HG03095 (cell line): ENCODE results near the gene ZNF71.
A peak's percentile ranks its signal among the peaks of the same experiment; 100 is the strongest.

Experiments
- ATAC-seq: cut with Tn5 transposase; IDR thresholded peaks from one replicate; pipeline ENCODE4 v1.9.1; 2021; ENCODE audit warnings: moderate library complexity; ENCODE audit not compliant: unreplicated experiment

The ZNF71 gene

GRCh38 chr19:56594783-56595547 is at the start of gene ZNF71:
Gene ZNF71, plus strand, starts transcription at chr19:56595302. Its CDS starts 6,257 bp downstream, at chr19:56601559.
- peak; percentile 91 for ATAC-seq

GRCh38 chr19:56547535-56547934 is 47.6 kb upstream of the ZNF71 start:
- ATAC-seq: no peak

DNA sequence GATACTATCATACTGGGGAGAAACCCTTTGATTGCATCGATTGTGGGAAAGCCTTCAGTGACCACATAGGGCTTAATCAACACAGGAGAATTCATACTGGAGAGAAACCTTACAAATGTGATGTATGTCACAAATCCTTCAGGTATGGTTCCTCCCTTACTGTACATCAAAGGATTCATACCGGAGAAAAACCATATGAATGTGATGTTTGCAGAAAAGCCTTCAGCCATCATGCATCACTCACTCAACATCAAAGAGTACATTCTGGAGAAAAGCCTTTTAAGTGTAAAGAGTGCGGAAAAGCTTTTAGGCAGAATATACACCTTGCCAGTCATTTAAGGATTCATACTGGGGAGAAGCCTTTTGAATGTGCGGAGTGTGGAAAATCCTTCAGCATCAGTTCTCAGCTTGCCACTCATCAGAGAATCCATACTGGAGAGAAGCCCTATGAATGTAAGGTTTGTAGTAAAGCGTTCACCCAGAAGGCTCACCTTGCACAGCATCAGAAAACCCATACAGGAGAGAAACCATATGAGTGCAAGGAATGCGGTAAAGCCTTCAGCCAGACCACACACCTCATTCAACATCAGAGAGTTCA is 40.7 kb upstream of the ZNF71 start:
- no peak for ATAC-seq

DNA sequence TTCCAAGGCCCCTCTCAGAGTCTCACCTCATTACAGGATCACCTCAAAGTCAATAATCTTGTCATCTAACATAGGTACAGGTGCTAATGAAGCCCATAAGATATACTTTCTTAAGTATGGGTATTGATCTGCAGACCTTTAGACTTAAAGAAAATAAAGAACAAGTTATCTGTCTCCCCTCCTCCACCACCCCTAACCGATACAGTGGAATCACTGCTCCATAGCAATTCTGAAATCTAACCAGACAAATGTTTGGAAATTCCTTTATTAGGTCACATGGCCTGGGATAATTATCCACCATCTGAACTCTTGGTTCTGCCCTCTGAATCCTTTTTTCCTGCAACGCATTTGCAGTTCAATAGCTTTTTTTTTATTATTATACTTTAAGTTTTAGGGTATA is 32.3 kb upstream of the ZNF71 start:
- no peak for ATAC-seq

DNA sequence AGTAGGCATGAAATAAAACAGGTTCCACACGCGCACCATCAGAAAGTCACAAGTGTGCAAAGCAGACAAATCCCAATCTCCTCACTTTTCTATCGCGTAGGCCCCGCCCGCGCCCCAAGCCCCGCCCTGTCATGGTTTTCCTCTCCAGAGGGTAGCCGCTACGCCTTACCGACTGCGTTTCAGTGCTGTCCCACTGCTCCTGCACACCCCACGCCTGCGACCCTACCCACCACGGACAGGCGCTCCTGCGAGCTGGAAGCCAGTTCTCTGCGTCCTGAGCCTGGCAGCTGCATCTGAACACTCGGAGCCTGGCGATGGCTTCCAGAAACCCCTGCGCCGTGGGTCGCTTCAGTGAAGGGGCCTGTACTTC is 28.2 kb upstream of the ZNF71 start:
- peak; percentile 33 for ATAC-seq

- peak; percentile 96 for ATAC-seq
These were observed 27.6 kb upstream of the ZNF71 start, which contains the start of gene ZNF470 for GRCh38 chr19:56567274-56568120. Gene ZNF470, plus strand, starts transcription at chr19:56567468. Its CDS starts 2,844 bp downstream, at chr19:56570312.

- ATAC-seq: no peak
These were observed 22.5 kb upstream of the ZNF71 start for GRCh38 chr19:56572589-56572988.

- no peak for ATAC-seq
These were observed 21.2 kb upstream of the ZNF71 start for GRCh38 chr19:56573914-56574313.

DNA sequence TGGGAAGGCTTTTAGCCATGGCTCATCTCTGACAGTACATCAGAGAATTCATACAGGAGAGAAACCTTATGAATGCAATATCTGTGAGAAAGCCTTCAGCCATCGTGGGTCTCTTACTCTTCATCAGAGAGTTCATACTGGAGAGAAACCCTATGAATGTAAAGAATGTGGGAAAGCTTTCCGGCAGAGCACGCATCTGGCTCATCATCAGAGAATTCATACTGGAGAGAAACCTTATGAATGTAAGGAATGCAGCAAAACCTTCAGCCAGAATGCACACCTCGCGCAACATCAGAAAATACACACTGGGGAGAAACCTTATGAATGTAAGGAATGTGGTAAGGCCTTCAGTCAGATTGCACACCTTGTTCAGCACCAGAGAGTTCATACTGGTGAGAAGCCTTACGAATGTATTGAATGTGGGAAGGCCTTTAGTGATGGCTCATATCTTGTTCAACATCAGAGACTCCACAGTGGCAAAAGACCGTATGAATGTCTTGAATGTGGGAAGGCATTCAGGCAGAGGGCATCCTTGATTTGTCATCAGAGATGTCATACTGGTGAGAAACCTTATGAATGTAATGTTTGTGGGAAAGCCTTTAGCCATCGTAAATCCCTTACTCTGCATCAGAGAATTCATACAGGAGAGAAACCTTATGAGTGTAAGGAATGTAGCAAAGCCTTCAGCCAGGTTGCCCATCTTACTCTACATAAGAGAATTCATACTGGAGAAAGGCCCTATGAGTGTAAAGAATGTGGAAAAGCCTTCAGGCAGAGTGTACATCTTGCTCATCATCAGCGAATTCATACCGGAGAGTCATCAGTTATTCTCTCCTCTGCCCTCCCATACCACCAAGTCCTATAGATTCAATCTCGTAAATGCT is 17.1 kb upstream of the ZNF71 start:
- no peak for ATAC-seq

DNA sequence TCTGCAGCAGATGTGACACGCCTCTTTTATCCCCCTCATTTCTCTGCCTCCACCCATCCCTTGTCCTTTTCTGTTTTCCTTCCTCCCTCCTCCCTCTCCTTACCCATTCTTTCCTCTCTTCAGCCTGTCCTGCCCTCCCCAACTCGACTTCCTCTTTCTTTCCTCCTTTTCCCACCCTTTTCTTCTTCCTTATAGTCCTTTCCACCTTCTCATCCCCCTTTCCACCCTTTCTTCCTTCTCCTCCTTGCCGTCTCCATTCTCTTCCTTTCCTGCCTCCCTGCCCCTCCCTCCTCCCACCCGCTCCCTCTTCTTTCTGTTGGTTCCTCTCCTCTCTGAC is 688 bp upstream of the ZNF71 start:
- no peak for ATAC-seq

DNA sequence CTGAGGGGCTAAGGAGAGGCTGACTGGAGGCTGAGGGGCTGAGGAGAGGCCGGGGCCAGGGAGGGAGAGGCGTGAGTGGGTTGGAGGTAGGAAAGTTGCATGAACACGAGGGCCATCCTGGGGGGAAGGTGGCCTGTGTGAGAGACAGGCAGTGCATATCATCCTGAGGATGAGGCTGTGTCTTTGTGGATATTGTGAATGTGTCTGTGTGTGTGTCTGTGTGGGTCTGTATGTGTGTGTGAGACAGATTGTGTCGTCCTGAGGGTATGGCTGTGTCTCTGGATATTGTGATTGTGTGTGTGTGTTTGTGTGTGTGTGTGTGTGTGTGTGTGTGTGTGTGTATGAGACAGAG is 422 bp downstream of the ZNF71 start:
- ATAC-seq: no peak

- no peak for ATAC-seq
These were observed 1.6 kb downstream of the ZNF71 start for GRCh38 chr19:56596676-56597075.

DNA sequence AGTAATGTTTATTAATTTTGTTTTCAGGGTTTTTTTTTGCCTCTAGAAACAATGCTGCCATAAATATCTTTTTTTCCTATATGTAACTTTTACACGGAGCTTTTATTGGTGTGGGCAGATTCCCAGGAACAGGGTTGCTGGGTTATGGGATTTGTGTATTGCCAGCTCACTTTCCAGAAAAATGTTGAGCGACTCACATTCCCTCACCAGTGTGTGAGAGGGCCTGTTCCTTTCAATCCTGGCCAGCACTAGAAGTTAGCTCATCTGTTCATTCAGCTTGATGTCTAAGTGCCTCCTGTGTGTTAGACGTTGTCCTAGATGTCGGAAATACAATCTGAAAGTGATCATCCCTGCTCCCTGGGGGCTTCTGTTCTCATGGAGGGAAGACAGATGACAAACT is 2.6 kb downstream of the ZNF71 start:
- no peak for ATAC-seq

DNA sequence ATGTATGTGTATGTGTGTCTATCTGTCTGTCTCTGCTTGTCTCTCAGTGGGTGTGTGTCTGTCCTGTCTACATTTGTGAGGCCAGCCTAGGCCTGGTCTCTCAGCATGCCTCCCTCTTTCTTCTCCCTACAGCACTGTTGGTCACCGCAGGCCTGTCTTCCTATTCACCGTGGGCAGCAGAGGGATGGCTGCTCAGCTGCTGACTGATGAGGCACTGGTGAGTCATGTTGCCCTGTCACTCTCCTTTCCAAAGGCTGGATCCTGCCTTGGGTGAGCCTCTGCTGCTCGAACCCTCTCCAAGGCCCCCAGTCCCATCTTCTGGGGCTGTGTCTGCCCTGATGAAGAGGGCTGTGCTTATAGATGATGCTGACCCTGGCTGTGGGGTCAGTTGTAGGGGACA is 6.3 kb downstream of the ZNF71 start:
- ATAC-seq: no peak

- no peak for ATAC-seq
These were observed 8.7 kb downstream of the ZNF71 start for GRCh38 chr19:56603829-56604228.

- ATAC-seq: no peak
These were observed 13.3 kb downstream of the ZNF71 start for GRCh38 chr19:56608274-56608964.

- ATAC-seq: no peak
These were observed 16.2 kb downstream of the ZNF71 start for GRCh38 chr19:56611288-56611687.

DNA sequence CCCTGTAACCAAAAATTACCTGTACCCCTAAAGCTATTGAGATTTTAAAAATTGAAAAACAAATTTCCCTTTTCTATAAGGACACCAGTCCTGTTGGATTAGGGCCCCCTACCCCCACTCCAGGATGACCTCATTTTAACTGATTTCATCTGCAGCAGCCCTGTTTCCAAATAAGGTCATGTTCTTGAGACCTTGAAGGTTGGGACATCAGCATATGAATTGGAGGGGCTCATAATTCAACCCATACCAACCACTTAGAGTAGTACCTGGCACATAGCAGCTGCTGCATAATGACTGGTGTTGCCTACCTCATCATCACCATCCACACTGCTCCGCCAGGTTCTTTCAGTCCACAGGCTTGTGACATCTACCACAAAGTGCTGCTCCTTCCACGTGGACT is 17.6 kb downstream of the ZNF71 start:
- ATAC-seq: no peak

GRCh38 chr19:56613639-56614038 is 18.5 kb downstream of the ZNF71 start:
- ATAC-seq: no peak

- no peak for ATAC-seq
These were observed 22.4 kb downstream of the ZNF71 start for GRCh38 chr19:56617531-56617930.
